HEK293 (cell line): ENCODE data around the gene PTPRK.

Experiments
- CTCF ChIP-seq: fragments of 450-650 bp; formaldehyde crosslinking; IDR thresholded peaks from 2 replicates; pipeline ENCODE4 v1.5.1; 2016; ENCODE audit warnings: missing biosample characterization, missing genetic modification characterization
- REST ChIP-seq: fragments of 450-650 bp; formaldehyde crosslinking; IDR thresholded peaks from 2 replicates; pipeline ENCODE4 v1.5.1; 2016; ENCODE audit warnings: missing biosample characterization, missing genetic modification characterization
- ZNF138 ChIP-seq: fragments of 450-650 bp; formaldehyde crosslinking; IDR thresholded peaks from 2 replicates; pipeline ENCODE4 v1.5.1; 2016; ENCODE audit warnings: missing biosample characterization, missing genetic modification characterization, borderline replicate concordance
- ZNF140 ChIP-seq: fragments of 450-650 bp; formaldehyde crosslinking; IDR thresholded peaks from 2 replicates; pipeline ENCODE4 v1.5.1; 2016; ENCODE audit warnings: missing biosample characterization, missing genetic modification characterization
- ZNF18 ChIP-seq: fragments of 450-650 bp; formaldehyde crosslinking; IDR thresholded peaks from 2 replicates; pipeline ENCODE4 v1.5.1; 2016; ENCODE audit warnings: missing biosample characterization, missing genetic modification characterization
- ZNF530 ChIP-seq: fragments of 450-650 bp; formaldehyde crosslinking; IDR thresholded peaks from 2 replicates; pipeline ENCODE4 v1.5.1; 2016; ENCODE audit warnings: low read depth, missing biosample characterization, missing genetic modification characterization

GRCh38 chr6:128156321-128157111 is 363.9 kb downstream of the PTPRK start:
- no peak for TF ChIP-seq REST
- TF ChIP-seq ZNF140 = no peak
- TF ChIP-seq CTCF = no peak
- no peak for TF ChIP-seq ZNF18
- TF ChIP-seq ZNF138 = no peak
- no peak for TF ChIP-seq ZNF530 (tag by site-specific recombination)
